ENCODE results near the gene TRIM28. TPM values are rescaled to one million over a fixed set of nuclear protein-coding genes. Genes with fewer than 3 reads are reported as not detected.

TRIM28 gene
- total and polyA plus RNA-seq, 4 donors = 47.1 to 157 (median 84.2) TPM

GRCh38 chr19:58581227-58582141, 37.6 kb downstream of the TRIM28 start:
- Histone ChIP-seq H3K9ac (ENCODE audit: low read depth in 1 of 2, low read length in 2 of 2) (no peak overlapping the region), H3K4me1 (ENCODE audit: control insufficient read depth in 4 of 4, insufficient read depth in 4 of 4, low read length in 3 of 4) (no peaks in the 10 kb centered on the region), H3K4me3 (ENCODE audit: low read depth in 1 of 3, low read length in 3 of 3) (no peak overlapping the region), H3K36me3 (ENCODE audit: control insufficient read depth in 4 of 4, insufficient read depth in 3 of 4, low read depth in 1 of 4, low read length in 3 of 4) (peaks cover 0 to 17% (median 11%) of the 10 kb centered on the region in 4 donors), H3K27ac (ENCODE audit: low read depth in 1 of 2, low read length in 2 of 2) (no peak overlapping the region), H3K27me3 (ENCODE audit: control insufficient read depth in 4 of 4, insufficient read depth in 4 of 4, low read length in 3 of 4) (no peaks in the 10 kb centered on the region), H3K9me3 (ENCODE audit: control insufficient read depth in 4 of 4, low read length in 3 of 4) (no peaks in the 10 kb centered on the region)
- 81% methylated on average over 62 of the region's 62 CpGs for WGBS
- no peak for TF ChIP-seq ZBTB33 (IDR thresholded peaks at IDR 0.05)
- TF ChIP-seq RAD21 (IDR thresholded peaks at IDR 0.05) = peak; percentile 79 to 85
- no peak for TF ChIP-seq FOXA1 (IDR thresholded peaks at IDR 0.05)
- TF ChIP-seq CTCF (IDR thresholded peaks at IDR 0.05; ENCODE audit: low read depth, low read length, missing input control) = peak; percentile 72
- peak; percentile 91 for DNase-seq (ENCODE audit: low spot score)

GRCh38 chr19:58582985-58583384, 39.1 kb downstream of the TRIM28 start:
- WGBS = 97% methylated on average over 6 of the region's 6 CpGs
- Histone ChIP-seq H3K27ac (ENCODE audit: low read depth in 1 of 2, low read length in 2 of 2) (no peak overlapping the region), H3K9me3 (ENCODE audit: control insufficient read depth in 4 of 4, low read length in 3 of 4) (no peaks in the 10 kb centered on the region), H3K27me3 (ENCODE audit: control insufficient read depth in 4 of 4, insufficient read depth in 4 of 4, low read length in 3 of 4) (no peaks in the 10 kb centered on the region), H3K9ac (ENCODE audit: low read depth in 1 of 2, low read length in 2 of 2) (no peak overlapping the region), H3K4me1 (ENCODE audit: control insufficient read depth in 4 of 4, insufficient read depth in 4 of 4, low read length in 3 of 4) (no peaks in the 10 kb centered on the region), H3K36me3 (ENCODE audit: control insufficient read depth in 4 of 4, insufficient read depth in 3 of 4, low read depth in 1 of 4, low read length in 3 of 4) (peaks cover 0 to 17% (median 11%) of the 10 kb centered on the region in 4 donors), H3K4me3 (ENCODE audit: low read depth in 1 of 3, low read length in 3 of 3) (no peak overlapping the region)
- TF ChIP-seq HNF4G (IDR thresholded peaks at IDR 0.05) (no peak), GABPA (IDR thresholded peaks at IDR 0.05 in 1 of 2, conservative IDR thresholded peaks at IDR 0.05 in 1 of 2) (no peak), YY1 (IDR thresholded peaks at IDR 0.05) (no peak), SP1 (IDR thresholded peaks at IDR 0.05) (no peak), ZBTB33 (IDR thresholded peaks at IDR 0.05) (no peak), MAX (IDR thresholded peaks at IDR 0.05) (no peak), FOXA2 (IDR thresholded peaks at IDR 0.05) (no peak), RAD21 (IDR thresholded peaks at IDR 0.05) (no peak), JUND (IDR thresholded peaks at IDR 0.05) (no peak), REST (IDR thresholded peaks at IDR 0.05) (no peak), TAF1 (conservative IDR thresholded peaks at IDR 0.05) (no peak), EGR1 (IDR thresholded peaks at IDR 0.05; ENCODE audit: low read depth in 2 of 2) (no peak), NR2F2 (IDR thresholded peaks at IDR 0.05) (no peak), ATF3 (IDR thresholded peaks at IDR 0.05) (no peak), RXRA (IDR thresholded peaks at IDR 0.05) (no peak), HNF4A (conservative IDR thresholded peaks at IDR 0.05) (no peak), FOXA1 (IDR thresholded peaks at IDR 0.05) (no peak)
- DNase-seq (ENCODE audit: low spot score) = peak; percentile 27
